ENCODE measurements around the gene HSPA9.

HSPA9 gene

GRCh38 chr5:138575194-138576015 lies at the start of gene HSPA9:
TSS of gene HSPA9 (minus strand) at chr5:138575401. CDS start at chr5:138575318, 83 bp downstream.
- DNase-seq (ENCODE audit: low spot score): peak; percentile 99
- FAIRE-seq: peak; percentile 85

GRCh38 chr5:138623053-138623452 lies 47.9 kb upstream of the HSPA9 start:
- DNase-seq (ENCODE audit: low spot score): no peak
- FAIRE-seq: no peak

- FAIRE-seq: no peak
- no peak for DNase-seq (ENCODE audit: low spot score)
Observed at GRCh38 chr5:138622051-138622450, 46.9 kb upstream of the HSPA9 start.

- FAIRE-seq: no peak
- no peak for DNase-seq (ENCODE audit: low spot score)
Observed at GRCh38 chr5:138620663-138621224, 45.5 kb upstream of the HSPA9 start.

- no peak for DNase-seq (ENCODE audit: low spot score)
- FAIRE-seq: no peak
Observed at GRCh38 chr5:138616508-138616907, 41.3 kb upstream of the HSPA9 start.

- no peak for DNase-seq (ENCODE audit: low spot score)
- FAIRE-seq: no peak
Observed at GRCh38 chr5:138615461-138615860, 40.3 kb upstream of the HSPA9 start.

- no peak for DNase-seq (ENCODE audit: low spot score)
- no peak for FAIRE-seq
Observed at GRCh38 chr5:138611678-138612218, 36.5 kb upstream of the HSPA9 start.

GRCh38 chr5:138610918-138611677 lies 35.9 kb upstream of the HSPA9 start:
- DNase-seq (ENCODE audit: low spot score) (no peak), FAIRE-seq (no peak)

- no peak for DNase-seq (ENCODE audit: low spot score)
- FAIRE-seq: no peak
Observed at GRCh38 chr5:138610415-138610917, 35.3 kb upstream of the HSPA9 start.

- no peak for DNase-seq (ENCODE audit: low spot score)
- FAIRE-seq: no peak
Observed at GRCh38 chr5:138606378-138607064, 31.3 kb upstream of the HSPA9 start.

- no peak for DNase-seq (ENCODE audit: low spot score)
- FAIRE-seq: no peak
Observed at GRCh38 chr5:138605254-138605972, 30.2 kb upstream of the HSPA9 start.

GRCh38 chr5:138604176-138604785 lies 29.1 kb upstream of the HSPA9 start:
- FAIRE-seq (no peak), DNase-seq (ENCODE audit: low spot score) (no peak)

- DNase-seq (ENCODE audit: low spot score) (peak; percentile 30), FAIRE-seq (no peak)
Observed at GRCh38 chr5:138603249-138603920, 28.2 kb upstream of the HSPA9 start.

GRCh38 chr5:138602371-138603000 lies 27.3 kb upstream of the HSPA9 start:
- DNase-seq (ENCODE audit: low spot score) (no peak), FAIRE-seq (no peak)

GRCh38 chr5:138601444-138601843 lies 26.2 kb upstream of the HSPA9 start:
- FAIRE-seq: no peak
- DNase-seq (ENCODE audit: low spot score): no peak

- DNase-seq (ENCODE audit: low spot score): no peak
- no peak for FAIRE-seq
Observed at GRCh38 chr5:138600446-138600845, 25.2 kb upstream of the HSPA9 start.

- DNase-seq (ENCODE audit: low spot score) (no peak), FAIRE-seq (no peak)
Observed at GRCh38 chr5:138597661-138598400, 22.6 kb upstream of the HSPA9 start.

GRCh38 chr5:138596105-138596881 lies 21.1 kb upstream of the HSPA9 start:
- FAIRE-seq (no peak), DNase-seq (ENCODE audit: low spot score) (no peak)

All from RCC 7860 (cell line).